Caco-2 (cell line): Measurements from ENCODE around the gene MON2. TPM values are rescaled to one million over a fixed set of nuclear protein-coding genes. Genes with fewer than 3 reads are reported as not detected.

ENCODE experiments used
- BruUV-seq: library from RNA; stranded (reverse); fragments of 400-500 nt; replicated peaks from 2 replicates; lab custom pipeline; 2021; lab: Mats Ljungman, UMichigan
- CTCF ChIA-PET: fragments of 300-600 bp; sonication (Branson Sonifier 250); formaldehyde crosslinking; loops from one replicate; lab custom pipeline; 2022; ENCODE audit warnings: antibody characterized with exemption; lab: Charles Lee
- POLR2A ChIA-PET: fragments of 300-600 bp; sonication (Branson Sonifier 250); formaldehyde crosslinking; loops from one replicate; lab custom pipeline; 2022; ENCODE audit warnings: antibody characterized with exemption; lab: Charles Lee
- DNase-seq, 2 experiments: peaks; one replicate each; pipeline versions ENCODE4 v3.0.0 to v3.0.0-alpha.2; 2020 to 2022
- H3K27me3 ChIP-seq: replicated peaks from 2 replicates; pipeline ENCODE4 v1.6.0; 2011; ENCODE audit warnings: low read length; ENCODE audit not compliant: control insufficient read depth, insufficient read depth
- H3K36me3 ChIP-seq: 2 replicates; pipeline ENCODE4 v1.5.1; 2011; ENCODE audit warnings: low read length; ENCODE audit not compliant: control insufficient read depth, insufficient read depth
- H3K4me1 ChIP-seq: fragments of 250-450 bp; sonication (Bioruptor Pico); 2 replicates; pipeline ENCODE4 v1.5.1; 2020; ENCODE audit warnings: mild to moderate bottlenecking
- H3K4me3 ChIP-seq: 2 replicates; pipeline ENCODE4 v1.5.1; 2011; ENCODE audit warnings: low read depth, mild to moderate bottlenecking, control low read depth, low read length
- H3K9me3 ChIP-seq: fragments of 250-450 bp; sonication (Bioruptor Pico); 2 replicates; pipeline ENCODE4 v1.5.1; 2020; ENCODE audit warnings: mild to moderate bottlenecking, moderate library complexity
- H3K27ac Mint-ChIP-seq: one replicate; pipeline ENCODE4 v1.8.0; 2022; ENCODE audit warnings: mixed read lengths; ENCODE audit not compliant: unreplicated experiment
- H3K27me3 Mint-ChIP-seq: one replicate; pipeline ENCODE4 v1.8.0; 2022; ENCODE audit warnings: mixed read lengths; ENCODE audit not compliant: insufficient read depth, unreplicated experiment
- H3K36me3 Mint-ChIP-seq: one replicate; pipeline ENCODE4 v1.8.0; 2022; ENCODE audit warnings: mild to moderate bottlenecking, mixed read lengths; ENCODE audit not compliant: insufficient read depth, unreplicated experiment
- H3K4me1 Mint-ChIP-seq: one replicate; pipeline ENCODE4 v1.8.0; 2022; ENCODE audit warnings: low read depth, mixed read lengths; ENCODE audit not compliant: unreplicated experiment
- H3K4me3 Mint-ChIP-seq: one replicate; pipeline ENCODE4 v1.8.0; 2022; ENCODE audit warnings: mild to moderate bottlenecking, moderate library complexity, mixed read lengths; ENCODE audit not compliant: unreplicated experiment
- H3K9me3 Mint-ChIP-seq: one replicate; pipeline ENCODE4 v1.8.0; 2022; ENCODE audit warnings: mixed read lengths; ENCODE audit not compliant: unreplicated experiment
- CTCF ChIP-seq, 2 experiments: fragments of 200-600 bp in 1 of 2; IDR thresholded peaks; 1 replicate in 1 of 2; 2 replicates in 1 of 2; pipeline versions ENCODE4 v1.5.1 to v1.8.0; 2011 to 2022; ENCODE audit warnings: antibody characterized with exemption in 1 of 2, control low read depth in 1 of 2, inconsistent platforms in 1 of 2, low read depth in 1 of 2, low read length in 1 of 2, mild to moderate bottlenecking in 1 of 2, moderate library complexity in 1 of 2; ENCODE audit not compliant: insufficient read depth in 1 of 2, severe bottlenecking in 1 of 2, unreplicated experiment in 1 of 2
- intact Hi-C: fragments of 100-400 bp; cut with micrococcal nuclease; formaldehyde crosslinking; loops from one replicate; pipeline ENCODE4 v1.10.0; 2022; ENCODE audit not compliant: unreplicated experiment
- total RNA-seq: library from RNA; stranded (reverse); gene quantifications from 2 replicates; pipeline ENCODE4 v1.2.3, GENCODE V29; 2022

MON2 gene
- total RNA-seq, 1 experiment from 2014 or later = 30.8 TPM

- H3K4me3 ChIP-seq = no peak overlapping the region
- Mint-ChIP-seq H3K27ac (no peak overlapping the region), H3K9me3 (no peaks in the 10 kb centered on the region), H3K36me3 (no peaks in the 10 kb centered on the region), H3K4me1 (no peaks in the 10 kb centered on the region), H3K4me3 (no peak overlapping the region), H3K27me3 (no peaks in the 10 kb centered on the region)
- ChIA-PET POLR2A (no interaction called here), CTCF (no interaction called here)
- no peaks in the 10 kb centered on the region for H3K4me1 ChIP-seq
- DNase-seq = no peak
- H3K9me3 ChIP-seq = no peaks in the 10 kb centered on the region
- TF ChIP-seq CTCF (IDR thresholded peaks at IDR 0.05; ENCODE audit: insufficient read depth in 1 of 2, low read depth in 1 of 2, low read length in 1 of 2, severe bottlenecking in 1 of 2, unreplicated experiment in 1 of 2) = no peak
- no peaks in the 10 kb centered on the region for H3K27me3 ChIP-seq
- no TSS peak for BruUV-seq
- intact Hi-C loops = no loop called here
- H3K36me3 ChIP-seq = no peaks in the 10 kb centered on the region
Observed at GRCh38 chr12:62575036-62575435, 108.4 kb downstream of the MON2 start.

GRCh38 chr12:62576503-62576902 is 109.9 kb downstream of the MON2 start:
- no peaks in the 10 kb centered on the region for H3K4me1 Mint-ChIP-seq
- Histone ChIP-seq H3K36me3 (no peaks in the 10 kb centered on the region), H3K4me3 (no peak overlapping the region), H3K9me3 (no peaks in the 10 kb centered on the region), H3K27me3 (no peaks in the 10 kb centered on the region), H3K4me1 (no peaks in the 10 kb centered on the region)
- no peak overlapping the region for H3K27ac Mint-ChIP-seq
- TF ChIP-seq CTCF (IDR thresholded peaks at IDR 0.05; ENCODE audit: insufficient read depth in 1 of 2, low read depth in 1 of 2, low read length in 1 of 2, severe bottlenecking in 1 of 2, unreplicated experiment in 1 of 2) = no peak
- H3K36me3 Mint-ChIP-seq = no peaks in the 10 kb centered on the region
- no peaks in the 10 kb centered on the region for H3K27me3 Mint-ChIP-seq
- BruUV-seq = no TSS peak
- H3K4me3 Mint-ChIP-seq = no peak overlapping the region
- no peak for DNase-seq
- POLR2A ChIA-PET = no interaction called here
- no peaks in the 10 kb centered on the region for H3K9me3 Mint-ChIP-seq
- CTCF ChIA-PET = interaction anchor here (0.9 kb wide), 1 partner anchor 26 kb away, joined by 3 read pairs; no protein-coding TSS in a partner anchor
- intact Hi-C loops = no loop called here

- BruUV-seq = no TSS peak
- CTCF ChIA-PET = no interaction called here
Observed at GRCh38 chr12:62578726-62579125, 112.1 kb downstream of the MON2 start.

More at GRCh38 chr12:62578726-62579125, 112.1 kb downstream of the MON2 start:
- no peak overlapping the region for H3K4me3 ChIP-seq
- peaks cover 8% of the 10 kb centered on the region for H3K36me3 Mint-ChIP-seq
- H3K27me3 Mint-ChIP-seq = no peaks in the 10 kb centered on the region
- DNase-seq = no peak
- POLR2A ChIA-PET = interaction anchor here (0.7 kb wide), 1 partner anchor 43 kb away, joined by 3 read pairs; no protein-coding TSS in a partner anchor
- H3K9me3 ChIP-seq = no peaks in the 10 kb centered on the region
- no peak overlapping the region for H3K4me3 Mint-ChIP-seq
- no peaks in the 10 kb centered on the region for H3K9me3 Mint-ChIP-seq
- H3K27me3 ChIP-seq = no peaks in the 10 kb centered on the region
- peaks cover 7% of the 10 kb centered on the region for H3K4me1 Mint-ChIP-seq
- no peak overlapping the region for H3K27ac Mint-ChIP-seq
- H3K4me1 ChIP-seq = no peaks in the 10 kb centered on the region
- intact Hi-C loops = no loop called here
- TF ChIP-seq CTCF (IDR thresholded peaks at IDR 0.05; ENCODE audit: insufficient read depth in 1 of 2, low read depth in 1 of 2, low read length in 1 of 2, severe bottlenecking in 1 of 2, unreplicated experiment in 1 of 2) = no peak
- no peaks in the 10 kb centered on the region for H3K36me3 ChIP-seq
